ENCODE results near the gene ROGDI.
"Not testable (repeated sequence)": the region's sequence is repeated elsewhere in the genome, so short reads cannot be mapped to it uniquely, and the experiment has no call there.

- TF ChIP-seq, protein P1, sequence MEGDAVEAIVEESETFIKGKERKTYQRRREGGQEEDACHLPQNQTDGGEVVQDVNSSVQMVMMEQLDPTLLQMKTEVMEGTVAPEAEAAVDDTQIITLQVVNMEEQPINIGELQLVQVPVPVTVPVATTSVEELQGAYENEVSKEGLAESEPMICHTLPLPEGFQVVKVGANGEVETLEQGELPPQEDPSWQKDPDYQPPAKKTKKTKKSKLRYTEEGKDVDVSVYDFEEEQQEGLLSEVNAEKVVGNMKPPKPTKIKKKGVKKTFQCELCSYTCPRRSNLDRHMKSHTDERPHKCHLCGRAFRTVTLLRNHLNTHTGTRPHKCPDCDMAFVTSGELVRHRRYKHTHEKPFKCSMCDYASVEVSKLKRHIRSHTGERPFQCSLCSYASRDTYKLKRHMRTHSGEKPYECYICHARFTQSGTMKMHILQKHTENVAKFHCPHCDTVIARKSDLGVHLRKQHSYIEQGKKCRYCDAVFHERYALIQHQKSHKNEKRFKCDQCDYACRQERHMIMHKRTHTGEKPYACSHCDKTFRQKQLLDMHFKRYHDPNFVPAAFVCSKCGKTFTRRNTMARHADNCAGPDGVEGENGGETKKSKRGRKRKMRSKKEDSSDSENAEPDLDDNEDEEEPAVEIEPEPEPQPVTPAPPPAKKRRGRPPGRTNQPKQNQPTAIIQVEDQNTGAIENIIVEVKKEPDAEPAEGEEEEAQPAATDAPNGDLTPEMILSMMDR (IDR thresholded peaks at IDR 0.05): not testable (repeated sequence)
- not testable (repeated sequence) for TF ChIP-seq POLR2A (IDR thresholded peaks at IDR 0.05; ENCODE audit: low read depth); POLR2AphosphoS5 (IDR thresholded peaks at IDR 0.05)
Observed at GRCh38 chr16:4784444-4784987, 17.9 kb downstream of the ROGDI start.
